OCI-LY7 (cell line): Measurements from ENCODE around the gene NUP133.

ENCODE experiments used
- CTCF ChIP-seq: fragments of 200-600 bp; sonication (generic); conservative IDR thresholded peaks from 2 replicates; pipeline ENCODE4 v1.5.1; 2014; ENCODE audit warnings: mild to moderate bottlenecking, antibody characterized with exemption, low read length, moderate library complexity, mixed read lengths
- EZH2phosphoT487 ChIP-seq: fragments of 200-600 bp; sonication (generic); IDR thresholded peaks from 2 replicates; pipeline ENCODE4 v1.6.1; 2018; ENCODE audit warnings: low read depth, borderline replicate concordance, mild to moderate bottlenecking, mixed run types, antibody characterized with exemption, low read length, moderate library complexity, mixed read lengths

DNA sequence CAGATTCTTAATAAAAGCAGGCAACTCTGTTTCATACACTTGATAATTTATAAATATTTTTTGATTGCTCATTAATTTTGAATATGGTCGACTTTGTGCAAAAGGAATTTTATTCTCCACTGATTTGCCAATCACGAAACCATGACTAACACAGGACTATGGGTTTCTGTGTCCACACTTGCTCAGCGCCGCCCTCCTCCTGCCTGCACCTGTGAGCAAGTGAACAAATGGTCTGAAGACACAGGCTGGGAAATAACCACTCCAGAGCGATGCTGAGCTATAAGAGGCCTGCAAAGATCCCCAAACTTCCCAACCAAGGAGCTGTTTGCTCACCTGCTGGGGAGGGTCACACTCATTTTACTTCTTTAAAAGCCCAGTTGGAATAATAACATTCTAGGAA is 30.8 kb upstream of the NUP133 start:
- TF ChIP-seq CTCF (no peak), EZH2phosphoT487 (no peak)
